IPS-15b (cell line): Measurements from ENCODE around the gene INS.
A peak's percentile ranks its signal among the peaks of the same experiment; 100 is the strongest.

Experiments
- H3K27me3 ChIP-seq: one replicate; pipeline ENCODE4 v1.6.1; 2013; ENCODE audit warnings: low read length; ENCODE audit not compliant: control insufficient read depth, insufficient read depth
- H3K36me3 ChIP-seq: one replicate; pipeline ENCODE4 v1.6.1; 2013; ENCODE audit warnings: low read length; ENCODE audit not compliant: control insufficient read depth, insufficient read depth
- H3K4me1 ChIP-seq: one replicate; pipeline ENCODE4 v1.6.1; 2013; ENCODE audit warnings: mild to moderate bottlenecking, low read length; ENCODE audit not compliant: control insufficient read depth, insufficient read depth
- H3K4me3 ChIP-seq: one replicate; pipeline ENCODE4 v1.5.1; 2013; ENCODE audit warnings: low read depth, low read length
- H3K9ac ChIP-seq: one replicate; pipeline ENCODE4 v1.6.1; 2013; ENCODE audit warnings: low read depth, mild to moderate bottlenecking, low read length
- H3K9me3 ChIP-seq: one replicate; pipeline ENCODE4 v1.6.1; 2013; ENCODE audit warnings: mild to moderate bottlenecking, low read length; ENCODE audit not compliant: control insufficient read depth, insufficient read depth

INS gene

DNA sequence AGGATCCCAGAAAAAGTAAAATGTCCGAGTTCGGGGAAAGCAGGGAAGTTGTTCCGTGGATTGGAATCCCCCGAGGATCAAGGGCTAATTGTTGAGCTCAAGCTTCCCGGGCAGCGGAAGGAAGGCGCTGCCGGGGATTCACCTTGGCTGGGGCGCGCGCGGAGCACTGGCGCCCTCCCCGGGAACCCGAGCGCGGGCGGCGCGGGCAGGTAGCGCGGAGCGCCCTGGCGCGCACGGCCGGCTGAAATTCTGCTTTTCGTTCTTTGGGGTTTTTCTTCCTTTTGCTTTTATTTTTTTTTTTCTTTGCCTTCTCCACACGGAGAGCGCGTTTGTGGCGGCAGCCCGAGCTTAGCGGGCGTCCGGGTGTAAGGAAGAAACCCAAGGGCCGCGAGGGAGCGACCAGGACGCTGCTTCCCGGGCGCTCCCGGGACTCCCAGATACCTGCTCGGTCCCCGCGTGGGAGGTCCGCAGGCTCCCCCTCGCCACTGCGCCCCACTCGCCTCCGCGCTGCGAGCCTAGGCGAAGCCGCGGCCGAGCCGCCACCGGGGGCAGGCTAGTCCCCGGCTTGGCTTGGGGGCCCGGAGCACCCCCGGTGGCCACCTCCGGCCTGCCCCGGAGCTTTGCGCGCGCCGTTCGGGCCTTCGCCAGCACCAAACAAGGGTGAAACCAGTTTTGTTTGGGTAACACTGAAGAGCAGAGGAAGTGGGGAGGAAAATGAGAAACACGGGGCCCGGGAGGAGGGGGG, 17.0 kb downstream of the INS start:
- Histone ChIP-seq H3K4me1 (no peaks in the 10 kb centered on the region), H3K36me3 (no peaks in the 10 kb centered on the region), H3K4me3 (no peak overlapping the region), H3K9ac (no peak overlapping the region), H3K27me3 (peaks cover 92% of the 10 kb centered on the region), H3K9me3 (no peaks in the 10 kb centered on the region)

- peaks cover 87% of the 10 kb centered on the region for H3K27me3 ChIP-seq
- H3K9me3 ChIP-seq: no peaks in the 10 kb centered on the region
- no peak overlapping the region for H3K9ac ChIP-seq
Observed at GRCh38 chr11:2143477-2143798, 17.6 kb downstream of the INS start.

DNA sequence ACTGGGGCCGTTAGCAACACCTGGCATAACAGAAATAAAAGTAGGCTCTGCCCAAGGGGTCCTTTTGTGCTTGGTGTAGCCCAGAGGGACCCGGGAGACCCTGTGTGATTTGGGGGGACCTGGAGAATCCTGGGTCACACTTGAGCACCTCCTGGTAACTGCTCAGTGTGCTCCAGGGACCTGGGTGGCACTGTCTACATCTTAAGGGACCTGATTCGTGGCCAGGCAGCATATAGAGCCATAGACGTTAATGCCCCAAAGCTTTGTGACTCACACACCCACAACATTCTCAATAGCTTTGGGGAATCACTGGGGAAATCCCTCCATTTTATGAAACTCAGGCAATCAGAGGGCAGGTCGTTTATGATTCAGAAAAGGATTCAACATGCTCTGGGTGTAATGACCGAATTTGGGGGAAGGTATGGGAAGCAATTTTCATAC, 18.2 kb downstream of the INS start:
- peaks cover 80% of the 10 kb centered on the region for H3K27me3 ChIP-seq
- no peaks in the 10 kb centered on the region for H3K4me1 ChIP-seq
- no peaks in the 10 kb centered on the region for H3K36me3 ChIP-seq
- no peaks in the 10 kb centered on the region for H3K9me3 ChIP-seq
- no peak overlapping the region for H3K9ac ChIP-seq
- H3K4me3 ChIP-seq: no peak overlapping the region

More at GRCh38 chr11:2143477-2143798, 17.6 kb downstream of the INS start:
- Histone ChIP-seq H3K4me1 (no peaks in the 10 kb centered on the region), H3K36me3 (no peaks in the 10 kb centered on the region), H3K4me3 (no peak overlapping the region)

DNA sequence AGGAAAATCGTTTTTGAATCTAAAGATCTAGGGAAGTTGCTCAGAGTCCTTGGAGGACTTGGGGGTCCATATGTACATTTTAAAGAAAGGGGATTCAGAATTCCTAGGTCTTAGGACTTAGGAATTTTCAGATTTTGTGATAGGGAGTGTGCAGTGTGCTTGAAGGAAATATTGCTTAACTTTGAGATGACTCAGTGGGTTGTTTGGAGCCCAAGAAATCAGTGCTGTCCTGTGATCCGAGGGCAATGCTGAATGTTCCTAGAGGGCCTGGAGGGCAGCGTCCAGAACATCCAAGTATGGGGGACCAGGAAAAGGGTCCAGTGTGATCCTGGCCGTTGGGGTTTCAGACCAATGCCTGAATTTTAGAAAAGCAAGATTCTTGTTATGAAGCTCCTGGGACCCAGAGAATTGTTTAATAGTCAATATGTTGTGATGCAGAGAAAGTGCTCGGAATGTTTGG, 18.7 kb downstream of the INS start:
- H3K4me3 ChIP-seq: no peak overlapping the region
- H3K4me1 ChIP-seq: no peaks in the 10 kb centered on the region
- peaks cover 76% of the 10 kb centered on the region for H3K27me3 ChIP-seq
- no peaks in the 10 kb centered on the region for H3K9me3 ChIP-seq
- no peak overlapping the region for H3K9ac ChIP-seq
- H3K36me3 ChIP-seq: no peaks in the 10 kb centered on the region

DNA sequence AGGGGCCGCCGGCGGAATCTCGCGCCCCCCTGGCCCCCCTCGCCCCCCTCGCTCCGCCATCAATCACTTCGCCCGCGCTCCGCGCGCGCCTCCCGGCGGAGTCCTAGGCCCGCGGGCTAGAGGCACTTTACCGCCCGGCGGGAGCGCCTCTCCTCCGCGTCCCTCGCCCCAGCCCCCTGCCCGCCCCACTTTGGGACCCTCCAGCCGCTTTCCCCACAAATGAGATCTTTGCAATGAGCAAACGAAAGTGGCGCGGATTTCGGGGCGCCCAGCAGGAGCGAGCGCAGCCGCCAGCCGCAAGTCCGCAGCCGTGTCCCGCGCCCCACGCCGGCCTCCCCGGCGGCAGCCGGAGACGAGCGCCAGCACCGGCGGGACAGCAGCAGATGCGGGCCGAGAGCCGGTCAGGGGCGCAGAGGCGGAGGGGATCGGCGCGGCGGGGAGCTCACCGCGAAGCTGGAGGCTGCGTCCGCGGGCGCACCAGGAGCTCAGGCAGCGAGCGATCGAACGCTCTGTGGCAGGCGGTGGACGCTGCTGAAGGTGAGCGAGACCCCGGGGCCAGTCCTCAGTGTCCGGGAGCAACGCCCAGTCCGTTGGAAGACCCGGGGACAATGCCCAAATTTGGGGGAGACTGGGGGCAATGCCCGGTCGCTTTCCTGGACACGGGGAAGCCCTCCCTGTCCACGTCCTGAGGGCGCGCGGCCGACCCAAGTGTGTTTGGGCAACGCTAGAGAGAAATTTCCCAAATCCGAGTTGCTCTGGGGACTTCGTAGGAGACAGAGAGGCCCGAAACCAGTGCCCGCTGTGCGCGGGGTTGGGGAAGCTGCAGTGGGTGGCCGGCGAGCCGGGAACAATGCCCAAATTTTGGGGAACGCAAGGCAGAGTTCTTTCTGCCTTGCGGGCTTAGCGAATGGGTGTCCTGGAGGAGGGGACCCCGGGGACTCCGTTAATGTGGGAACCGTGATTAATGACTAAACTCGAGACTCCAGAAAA, 20.3 kb downstream of the INS start:
- H3K27me3 ChIP-seq: peaks cover 73% of the 10 kb centered on the region

DNA sequence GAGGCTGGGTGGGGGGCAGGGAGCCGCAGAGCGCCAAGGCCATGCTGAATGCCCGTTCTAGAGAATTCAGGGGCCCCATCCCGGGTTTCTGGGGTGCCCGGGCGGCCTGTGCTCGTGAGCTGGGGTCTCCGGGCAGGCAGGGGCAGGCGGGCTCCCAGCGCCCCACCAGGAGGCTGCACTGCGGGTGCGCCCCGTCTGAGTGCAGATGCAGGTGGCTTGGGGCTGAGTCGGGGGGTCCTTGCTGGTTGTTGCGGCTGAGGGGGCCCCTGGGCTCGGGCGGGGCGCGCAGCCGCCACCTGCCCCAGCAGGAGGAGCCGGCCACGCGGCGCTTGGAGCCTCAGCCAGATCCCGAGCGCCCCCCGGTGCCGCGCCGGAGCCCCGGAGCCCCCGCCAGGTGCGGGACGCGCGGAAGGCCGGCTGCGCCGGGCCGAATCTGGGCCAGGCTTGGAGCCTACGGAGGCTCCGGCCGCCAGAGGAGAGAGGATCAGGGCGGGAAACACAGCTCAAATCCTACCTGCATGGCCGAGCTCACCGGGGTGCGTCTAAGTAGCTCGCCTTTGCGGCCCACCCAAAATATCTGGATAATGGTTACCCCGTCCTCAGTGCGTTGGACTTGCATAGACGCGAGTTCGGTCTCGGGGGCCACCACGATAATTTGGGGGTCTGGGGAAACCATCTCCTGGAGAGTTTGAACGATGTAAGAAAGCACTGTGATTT, 21.2 kb downstream of the INS start:
- Histone ChIP-seq H3K4me1 (no peaks in the 10 kb centered on the region), H3K9ac (no peak overlapping the region), H3K9me3 (no peaks in the 10 kb centered on the region), H3K27me3 (peaks cover 67% of the 10 kb centered on the region), H3K4me3 (peak overlapping the region; percentile 18), H3K36me3 (no peaks in the 10 kb centered on the region)

More for the DNA sequence above, 20.3 kb downstream of the INS start:
- Histone ChIP-seq H3K36me3 (no peaks in the 10 kb centered on the region), H3K4me3 (peak overlapping the region; percentile 23), H3K9me3 (no peaks in the 10 kb centered on the region), H3K4me1 (no peaks in the 10 kb centered on the region), H3K9ac (no peak overlapping the region)

DNA sequence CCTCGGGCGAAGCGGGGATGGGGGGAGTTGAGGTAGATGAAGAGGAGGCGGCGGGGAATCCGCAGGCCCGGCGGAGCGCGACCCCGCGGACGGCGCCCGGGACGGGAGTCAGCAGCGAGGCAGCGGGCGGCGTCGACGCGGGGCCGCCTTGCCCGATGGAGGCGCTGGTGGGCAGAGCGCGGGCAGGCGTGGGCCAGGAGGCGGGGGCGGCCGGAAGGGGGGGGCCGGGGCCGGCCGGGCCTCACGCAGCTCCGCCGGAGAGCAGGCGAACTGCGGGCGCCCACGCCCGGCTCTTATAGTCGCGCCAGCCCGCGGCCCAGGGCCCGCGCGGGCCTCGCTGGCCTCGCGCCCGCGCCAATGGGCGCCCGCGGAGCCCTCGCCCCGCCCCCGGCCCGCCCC, 21.9 kb downstream of the INS start, which contains the start of gene IGF2:
Gene IGF2, minus strand, starts transcription at position 267 of the 399 bp plus-strand sequence. CDS start 3,866 bp downstream, outside the sequence.
- Histone ChIP-seq H3K36me3 (no peaks in the 10 kb centered on the region), H3K27me3 (peaks cover 60% of the 10 kb centered on the region), H3K4me1 (no peaks in the 10 kb centered on the region), H3K4me3 (peak within 1 kb of the TSS; percentile 18), H3K9me3 (no peaks in the 10 kb centered on the region), H3K9ac (no peak within 1 kb of the TSS)

- H3K4me3 ChIP-seq: no peak overlapping the region
- no peaks in the 10 kb centered on the region for H3K36me3 ChIP-seq
- H3K4me1 ChIP-seq: no peaks in the 10 kb centered on the region
- no peak overlapping the region for H3K9ac ChIP-seq
- H3K27me3 ChIP-seq: peaks cover 55% of the 10 kb centered on the region
- no peaks in the 10 kb centered on the region for H3K9me3 ChIP-seq
Observed at GRCh38 chr11:2138431-2139122, 22.4 kb downstream of the INS start.

GRCh38 chr11:2138068-2138430, 23.0 kb downstream of the INS start:
- H3K9me3 ChIP-seq: no peaks in the 10 kb centered on the region
- no peak overlapping the region for H3K9ac ChIP-seq
- peaks cover 49% of the 10 kb centered on the region for H3K27me3 ChIP-seq
- no peaks in the 10 kb centered on the region for H3K4me1 ChIP-seq
- H3K4me3 ChIP-seq: peak overlapping the region; percentile 43
- no peaks in the 10 kb centered on the region for H3K36me3 ChIP-seq

GRCh38 chr11:2137202-2138067, 23.6 kb downstream of the INS start:
- no peaks in the 10 kb centered on the region for H3K9me3 ChIP-seq
- H3K27me3 ChIP-seq: peaks cover 43% of the 10 kb centered on the region
- peak overlapping the region; percentile 43 for H3K4me3 ChIP-seq
- no peaks in the 10 kb centered on the region for H3K36me3 ChIP-seq
- no peaks in the 10 kb centered on the region for H3K4me1 ChIP-seq
- H3K9ac ChIP-seq: no peak overlapping the region
